RWPE1 (cell line): ENCODE results near the gene RGR.

ENCODE experiments used
- CTCF ChIA-PET: fragments of 350-600 bp; sonication (Branson Sonifier 250); formaldehyde crosslinking; extraction: SDS; loops from one replicate; lab custom pipeline; 2021; lab: Yijun Ruan, JAX
- POLR2A ChIA-PET: fragments of 400-600 bp; formaldehyde crosslinking; extraction: SDS; loops from one replicate; lab custom pipeline; 2020; ENCODE audit warnings: antibody characterized with exemption; ENCODE audit not compliant: low non-redundant PET; lab: Yijun Ruan, JAX
- DNase-seq: peaks from one replicate; pipeline ENCODE4 v3.0.0; 2012; ENCODE audit warnings: low spot score
- H3K27ac ChIP-seq: fragments of 450-650 bp; 2 replicates; pipeline ENCODE4 v1.5.1; 2017
- TF ChIP-seq, protein P1 (sequence below): fragments of 450-650 bp; conservative IDR thresholded peaks from 2 replicates; pipeline ENCODE4 v1.5.1; 2017; ENCODE audit warnings: low read depth, mild to moderate bottlenecking

Gene RGR

DNA sequence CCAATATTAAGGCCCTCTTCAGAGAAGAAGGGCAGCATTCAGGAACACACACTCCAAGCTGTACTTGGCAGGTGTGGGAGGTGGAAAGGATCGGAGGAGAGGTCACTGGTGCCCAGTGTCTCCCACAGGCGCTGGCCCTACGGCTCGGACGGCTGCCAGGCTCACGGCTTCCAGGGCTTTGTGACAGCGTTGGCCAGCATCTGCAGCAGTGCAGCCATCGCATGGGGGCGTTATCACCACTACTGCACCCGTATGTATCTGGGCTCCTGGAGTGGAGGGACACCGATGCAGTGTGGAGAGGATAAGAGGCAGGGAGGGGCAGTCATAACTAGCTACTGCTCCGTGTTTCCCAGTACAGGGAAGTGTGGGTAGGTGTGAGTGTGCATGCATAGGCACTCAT is 3.9 kb downstream of the RGR start:
- TF ChIP-seq, protein P1, sequence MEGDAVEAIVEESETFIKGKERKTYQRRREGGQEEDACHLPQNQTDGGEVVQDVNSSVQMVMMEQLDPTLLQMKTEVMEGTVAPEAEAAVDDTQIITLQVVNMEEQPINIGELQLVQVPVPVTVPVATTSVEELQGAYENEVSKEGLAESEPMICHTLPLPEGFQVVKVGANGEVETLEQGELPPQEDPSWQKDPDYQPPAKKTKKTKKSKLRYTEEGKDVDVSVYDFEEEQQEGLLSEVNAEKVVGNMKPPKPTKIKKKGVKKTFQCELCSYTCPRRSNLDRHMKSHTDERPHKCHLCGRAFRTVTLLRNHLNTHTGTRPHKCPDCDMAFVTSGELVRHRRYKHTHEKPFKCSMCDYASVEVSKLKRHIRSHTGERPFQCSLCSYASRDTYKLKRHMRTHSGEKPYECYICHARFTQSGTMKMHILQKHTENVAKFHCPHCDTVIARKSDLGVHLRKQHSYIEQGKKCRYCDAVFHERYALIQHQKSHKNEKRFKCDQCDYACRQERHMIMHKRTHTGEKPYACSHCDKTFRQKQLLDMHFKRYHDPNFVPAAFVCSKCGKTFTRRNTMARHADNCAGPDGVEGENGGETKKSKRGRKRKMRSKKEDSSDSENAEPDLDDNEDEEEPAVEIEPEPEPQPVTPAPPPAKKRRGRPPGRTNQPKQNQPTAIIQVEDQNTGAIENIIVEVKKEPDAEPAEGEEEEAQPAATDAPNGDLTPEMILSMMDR = no peak
- H3K27ac ChIP-seq = no peak overlapping the region
- POLR2A ChIA-PET = no interaction called here
- CTCF ChIA-PET = no interaction called here
- no peak for DNase-seq

DNA sequence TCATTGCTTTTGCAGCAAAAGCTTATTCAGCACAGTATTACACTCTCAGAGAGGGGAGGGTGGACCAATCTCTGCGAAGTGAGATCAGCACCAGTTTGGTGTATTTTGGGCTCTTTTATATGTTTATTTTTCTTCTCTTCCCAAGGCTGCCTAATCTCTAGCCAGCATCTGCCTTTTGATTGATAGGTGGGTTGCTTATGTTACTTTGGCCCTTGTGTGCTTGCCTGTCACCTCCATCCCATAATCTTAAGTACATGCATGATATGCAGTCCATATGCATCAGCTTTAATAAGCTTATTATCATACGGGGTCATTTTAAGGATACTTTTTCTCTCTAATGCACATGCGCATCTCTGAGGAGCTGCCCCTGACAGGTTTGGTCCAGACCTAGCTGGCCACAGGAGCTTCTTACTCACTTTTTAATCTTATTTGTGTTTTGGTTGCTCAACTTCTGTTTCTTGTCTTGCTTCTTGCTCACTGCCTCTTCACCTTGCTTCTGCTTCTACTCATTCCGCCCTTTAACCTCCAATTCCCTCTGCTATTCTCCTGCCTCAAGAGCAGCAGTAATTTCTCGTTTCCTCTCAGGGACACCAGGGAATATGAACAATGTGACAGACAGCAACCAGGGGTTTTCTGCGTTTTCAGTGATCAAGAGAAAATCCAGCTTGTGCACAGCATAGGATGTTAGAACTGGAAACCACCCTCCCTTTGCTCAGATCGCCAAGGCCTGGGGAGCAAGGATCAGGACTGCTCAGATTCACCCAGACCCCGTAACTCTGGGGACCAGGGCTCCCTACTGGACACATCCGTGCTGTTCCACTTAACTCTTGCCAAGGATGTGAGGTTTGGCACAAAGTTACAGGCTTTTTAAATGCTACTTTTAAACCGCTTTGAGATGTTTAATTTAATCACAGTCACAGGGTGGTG is 10.0 kb downstream of the RGR start:
- TF ChIP-seq, protein P1 = no peak
- POLR2A ChIA-PET = no interaction called here
- CTCF ChIA-PET = interaction anchor here (1.3 kb wide), 1 partner anchor 10 kb away, joined by 4 read pairs; no protein-coding TSS in a partner anchor
- H3K27ac ChIP-seq = no peak overlapping the region
- DNase-seq = no peak

DNA sequence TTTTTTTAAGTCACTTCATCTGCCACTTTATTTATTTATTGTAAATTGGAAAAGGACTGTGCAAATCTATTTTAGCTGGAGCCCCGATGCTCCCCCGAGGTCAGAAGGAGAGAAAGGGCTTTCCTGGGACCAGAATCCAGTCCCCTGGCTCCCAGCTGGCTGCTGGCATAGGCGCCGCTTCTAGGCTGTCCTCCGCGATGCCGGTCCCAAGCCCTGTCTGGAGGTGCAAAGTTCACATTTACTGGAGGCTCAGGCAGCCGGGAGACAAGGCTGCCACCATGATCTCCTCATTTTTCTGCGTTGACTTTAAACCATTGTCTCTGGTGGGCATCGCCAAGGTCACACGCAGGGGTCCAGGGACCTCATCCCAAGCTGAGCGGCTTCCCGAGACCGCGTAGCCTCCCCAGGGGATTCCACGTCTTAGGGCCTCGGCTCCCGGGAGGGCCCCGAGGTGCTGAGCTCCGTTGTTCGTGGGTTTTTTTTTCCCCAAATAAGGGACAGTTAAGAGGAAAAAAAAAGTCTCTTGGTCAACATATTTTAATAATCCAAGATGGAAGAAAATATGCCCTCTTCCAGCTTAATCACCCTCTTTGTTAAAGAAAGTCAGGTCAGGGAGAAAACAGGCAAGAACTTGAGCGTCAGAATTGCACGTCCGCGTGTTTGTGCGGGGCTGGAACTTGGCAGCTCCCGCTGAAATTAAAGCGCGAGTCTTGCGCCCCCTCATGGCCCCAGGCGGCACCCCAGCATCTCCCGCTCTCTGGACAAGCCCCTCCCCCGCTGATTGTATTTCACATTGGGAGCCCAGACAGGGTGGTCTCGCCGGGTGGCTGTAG is 11.9 kb downstream of the RGR start:
- DNase-seq = no peak
- CTCF ChIA-PET = interaction anchor here (0.6 to 0.9 kb wide), 3 partner anchors 13 to 337 kb away, joined by 3 read pairs; no protein-coding TSS in a partner anchor
- POLR2A ChIA-PET = no interaction called here
- no peak overlapping the region for H3K27ac ChIP-seq
- TF ChIP-seq, protein P1 = peak; percentile 17; the same call in 1 of the 2 replicates

DNA sequence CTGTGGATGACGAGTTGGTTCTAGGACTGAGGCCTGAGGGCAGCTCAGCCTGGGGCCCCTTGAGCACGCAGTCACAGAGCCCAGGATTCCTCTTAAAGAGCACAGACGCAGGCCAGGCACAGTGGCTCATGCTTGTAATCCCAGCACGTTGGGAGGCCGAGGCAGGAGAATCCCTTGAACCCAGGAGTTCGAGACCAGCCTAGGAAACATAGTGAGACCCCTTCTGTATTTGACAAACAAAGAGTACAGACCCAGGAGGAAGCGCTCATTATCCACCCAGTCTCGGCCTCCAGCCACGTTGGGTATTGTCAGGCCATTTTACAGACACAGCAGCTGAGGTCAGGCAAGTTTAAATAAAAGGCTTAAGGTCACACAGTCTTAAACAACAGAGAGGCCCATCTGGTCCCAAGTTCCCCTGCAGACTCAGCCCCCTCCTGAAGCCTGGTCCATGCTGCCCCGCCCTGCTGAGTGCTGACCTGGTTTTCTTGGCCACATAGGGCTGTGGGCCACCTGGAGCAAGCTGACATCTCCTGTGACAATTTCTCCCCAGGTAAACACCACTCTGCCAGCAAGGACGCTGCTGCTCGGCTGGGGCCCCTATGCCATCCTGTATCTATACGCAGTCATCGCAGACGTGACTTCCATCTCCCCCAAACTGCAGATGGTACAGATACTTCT is 12.6 kb downstream of the RGR start:
- H3K27ac ChIP-seq = no peak overlapping the region
- ChIA-PET CTCF (interaction anchor here (0.7 to 0.9 kb wide), 2 partner anchors 14 to 338 kb away, joined by 3 read pairs; no protein-coding TSS in a partner anchor), POLR2A (no interaction called here)
- DNase-seq = no peak
- TF ChIP-seq, protein P1 = no peak

DNA sequence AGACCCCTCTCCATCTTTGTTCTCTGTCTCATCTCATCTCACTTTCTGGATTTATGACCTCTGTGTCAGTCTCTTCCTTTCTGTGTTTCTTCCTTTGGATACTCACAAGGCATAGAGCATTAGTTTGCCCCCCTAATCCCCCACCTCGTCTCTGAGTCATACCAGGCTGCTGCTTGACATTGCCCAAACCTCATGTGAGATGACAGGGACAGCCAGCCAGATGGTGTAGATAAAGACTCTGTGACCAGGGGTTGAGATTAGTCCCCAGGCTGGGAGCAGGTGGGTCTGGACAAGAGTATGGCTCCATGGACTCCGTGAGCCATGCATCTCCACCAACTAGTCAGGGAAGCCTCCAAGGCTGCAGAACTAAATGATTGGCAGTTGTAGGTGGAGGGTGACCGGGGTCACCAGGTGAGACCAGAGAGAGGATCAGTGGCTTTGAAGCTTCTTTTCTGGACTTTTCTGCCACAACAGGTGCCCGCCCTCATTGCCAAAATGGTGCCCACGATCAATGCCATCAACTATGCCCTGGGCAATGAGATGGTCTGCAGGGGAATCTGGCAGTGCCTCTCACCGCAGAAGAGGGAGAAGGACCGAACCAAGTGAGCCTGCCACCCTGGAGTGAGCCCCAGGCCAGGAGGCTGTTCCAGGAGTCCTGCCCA is 13.3 kb downstream of the RGR start:
- no peak for DNase-seq
- POLR2A ChIA-PET = no interaction called here
- no peak overlapping the region for H3K27ac ChIP-seq

More for the DNA sequence above, 13.3 kb downstream of the RGR start:
- TF ChIP-seq, protein P1 = no peak
- CTCF ChIA-PET = no interaction called here
